Brain microvascular endothelial cell (primary cell): ENCODE measurements around the gene TCEAL3.
A peak's percentile ranks its signal among the peaks of the same experiment; 100 is the strongest.

Source experiments
- DNase-seq: peaks from one replicate; pipeline ENCODE4 v3.0.0-alpha.2; 2020
- H3K27ac ChIP-seq: fragments of 250-450 bp; sonication (Bioruptor Pico); 2 replicates; pipeline ENCODE4 v1.5.1; 2020; ENCODE audit warnings: mild to moderate bottlenecking, moderate library complexity
- H3K27me3 ChIP-seq: fragments of 250-450 bp; sonication (Bioruptor Pico); replicated peaks from 2 replicates; pipeline ENCODE4 v1.5.1; 2020; ENCODE audit warnings: mild to moderate bottlenecking
- H3K36me3 ChIP-seq: fragments of 250-450 bp; sonication (Bioruptor Pico); replicated peaks from 2 replicates; pipeline ENCODE4 v1.5.1; 2020; ENCODE audit warnings: mild to moderate bottlenecking
- H3K4me3 ChIP-seq: 2 replicates; pipeline ENCODE4 v1.5.1; 2011; ENCODE audit warnings: low read depth, mild to moderate bottlenecking, control low read depth, low read length, moderate library complexity
- CTCF ChIP-seq: IDR thresholded peaks from 2 replicates; pipeline ENCODE4 v1.5.1; 2011; ENCODE audit warnings: low read depth, mild to moderate bottlenecking, moderate library complexity, low read length, control low read depth, inconsistent platforms; ENCODE audit errors: missing control alignments
- in situ Hi-C: cut with HindIII; loops from 2 replicates; pipeline ENCODE4 v1.10.0; 2017; ENCODE audit warnings: low sequenced_read_pairs, low pct_ligation_motif_present

The TCEAL3 gene

GRCh38 chrX:103571121-103571520 is 36.6 kb upstream of the TCEAL3 start:
- in situ Hi-C loops: no loop called here
- no peak for TF ChIP-seq CTCF
- no peak overlapping the region for H3K27ac ChIP-seq
- no peak overlapping the region for H3K4me3 ChIP-seq
- H3K27me3 ChIP-seq: no peaks in the 10 kb centered on the region
- DNase-seq: no peak
- no peaks in the 10 kb centered on the region for H3K36me3 ChIP-seq

- Histone ChIP-seq H3K27me3 (no peaks in the 10 kb centered on the region), H3K27ac (no peak overlapping the region), H3K36me3 (no peaks in the 10 kb centered on the region), H3K4me3 (no peak overlapping the region)
- no peak for DNase-seq
- in situ Hi-C loops: no loop called here
- no peak for TF ChIP-seq CTCF
These were observed 36.0 kb upstream of the TCEAL3 start for GRCh38 chrX:103571726-103572125.

DNA sequence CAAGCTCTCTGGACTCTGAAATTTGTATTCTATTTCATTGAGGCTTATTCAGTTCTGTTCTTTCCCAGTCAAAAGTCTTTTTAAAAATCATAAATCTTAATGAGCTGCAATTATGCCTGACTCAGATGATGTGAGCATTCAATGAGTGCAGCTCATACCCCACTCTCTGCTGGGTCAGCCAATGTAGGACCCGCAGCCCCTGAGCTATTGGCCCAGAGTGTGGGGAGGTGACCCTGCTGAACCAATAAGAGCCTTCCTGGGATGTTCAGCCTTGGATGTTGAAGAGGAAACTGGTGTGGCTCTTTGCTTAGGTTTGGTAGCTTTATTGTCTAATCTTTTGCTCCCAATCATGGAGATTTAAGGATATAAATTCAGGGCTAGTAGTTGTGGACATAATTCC is 34.6 kb upstream of the TCEAL3 start:
- in situ Hi-C loops: no loop called here
- no peaks in the 10 kb centered on the region for H3K36me3 ChIP-seq
- no peaks in the 10 kb centered on the region for H3K27me3 ChIP-seq
- DNase-seq: no peak
- no peak overlapping the region for H3K4me3 ChIP-seq
- TF ChIP-seq CTCF: no peak
- H3K27ac ChIP-seq: no peak overlapping the region

DNA sequence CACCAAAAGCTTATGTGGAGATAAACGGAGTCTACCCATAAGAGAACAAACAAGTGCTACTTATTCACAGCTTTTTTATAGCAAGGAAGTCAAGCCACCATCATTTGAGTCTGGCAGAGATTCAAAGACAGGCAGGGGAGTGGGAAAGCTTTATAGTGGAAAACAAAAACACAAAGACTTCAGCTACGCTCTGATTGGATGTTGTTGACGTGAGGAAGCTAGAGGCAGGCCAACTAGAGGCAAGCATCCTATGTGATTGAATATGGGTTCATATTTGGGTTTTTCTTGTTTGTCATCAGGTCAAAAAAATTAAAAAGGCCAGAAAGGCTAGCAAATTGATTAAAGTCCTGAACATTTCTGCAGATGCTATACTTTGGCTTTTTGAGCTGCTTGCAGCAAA is 23.2 kb upstream of the TCEAL3 start:
- H3K27me3 ChIP-seq: no peaks in the 10 kb centered on the region
- in situ Hi-C loops: no loop called here
- no peak overlapping the region for H3K27ac ChIP-seq
- peak overlapping the region; percentile 77 for H3K4me3 ChIP-seq
- DNase-seq: peak; percentile 5
- H3K36me3 ChIP-seq: no peaks in the 10 kb centered on the region
- no peak for TF ChIP-seq CTCF

DNA sequence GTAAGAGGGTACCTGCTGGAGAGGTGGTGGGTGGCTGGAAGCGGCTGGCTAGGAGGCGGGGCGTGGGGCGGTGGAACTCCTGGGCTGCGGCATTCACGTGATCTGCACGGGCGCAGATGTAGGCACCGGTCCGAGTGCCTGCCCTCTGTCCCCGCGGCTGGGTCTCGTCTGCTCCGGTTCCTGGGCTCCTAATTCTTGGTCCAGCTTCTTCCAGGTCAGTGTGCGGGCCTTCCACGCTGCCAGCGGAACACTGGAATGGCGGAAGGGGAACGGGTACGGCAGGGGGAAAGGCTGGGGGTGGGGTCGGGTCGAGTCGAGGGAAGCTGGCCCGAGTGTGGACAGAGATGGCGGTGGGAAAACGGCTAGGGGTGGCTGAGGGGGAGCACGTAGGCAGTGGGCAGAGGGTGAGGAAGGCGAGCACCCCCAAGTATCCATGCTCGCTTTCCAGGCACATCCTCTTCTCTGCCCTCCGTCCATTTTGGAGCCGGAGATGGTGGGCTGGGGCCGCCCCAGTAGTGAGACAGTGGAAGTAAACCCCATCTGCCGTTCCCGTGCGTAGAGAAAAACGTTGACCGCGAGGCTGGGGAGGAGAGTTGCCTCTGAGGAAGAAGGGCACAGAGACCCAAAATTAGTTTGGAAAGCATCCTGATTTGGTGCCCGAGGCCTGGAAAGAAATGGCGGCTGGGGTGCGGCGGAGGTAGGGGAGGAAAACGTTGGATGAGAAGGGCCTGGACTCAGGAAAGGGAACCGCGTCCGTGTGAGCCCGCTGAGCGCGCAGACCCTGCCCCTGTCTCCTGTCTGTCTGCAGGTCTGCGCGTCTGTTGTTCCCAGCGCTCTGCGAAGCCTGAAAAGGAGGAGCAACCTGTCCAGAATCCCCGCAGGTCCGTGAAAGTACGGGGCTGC is 22.1 kb upstream of the TCEAL3 start, which contains the start of gene TCEAL4:
TSS of gene TCEAL4 (plus strand) at position 105 of the 903 bp plus-strand sequence. CDS start 1,161 bp downstream, outside the sequence.
- H3K27ac ChIP-seq: peak within 1 kb of the TSS; percentile 61
- peak within 1 kb of the TSS; percentile 77 for H3K4me3 ChIP-seq
- no peaks in the 10 kb centered on the region for H3K36me3 ChIP-seq
- no peak for TF ChIP-seq CTCF
- peak; percentile 20 for DNase-seq
- H3K27me3 ChIP-seq: no peaks in the 10 kb centered on the region
- in situ Hi-C loops: no loop called here
